ENCODE measurements around the gene ILK.
A peak's percentile ranks its signal among the peaks of the same experiment; 100 is the strongest.

The ILK gene

GRCh38 chr11:6584528-6584927 is 19.0 kb upstream of the ILK start:
- ATAC-seq (replicated peaks) (no peak), DNase-seq (no peak)
- Mint-ChIP-seq H3K4me3 (no peak overlapping the region), H3K27ac (no peak overlapping the region), H3K27me3 (no peaks in the 10 kb centered on the region), H3K36me3 (ENCODE audit: insufficient read depth) (peaks cover 14% of the 10 kb centered on the region), H3K9me3 (peaks cover 2 to 12% of the 10 kb centered on the region in 2 donors), H3K4me1 (ENCODE audit: low read depth in 2 of 2) (peaks cover 0 to 7% of the 10 kb centered on the region in 2 donors)

- H3K4me3 Mint-ChIP-seq, result no peak overlapping the region
- ATAC-seq (replicated peaks) (no peak), DNase-seq (no peak)
- no peaks in the 10 kb centered on the region for H3K27me3 Mint-ChIP-seq
- H3K4me1 Mint-ChIP-seq (ENCODE audit: low read depth in 2 of 2), result peaks cover 0 to 4% of the 10 kb centered on the region in 2 donors
- no peak overlapping the region for H3K27ac Mint-ChIP-seq
- peaks cover 2 to 12% of the 10 kb centered on the region in 2 donors for H3K9me3 Mint-ChIP-seq
- peaks cover 14% of the 10 kb centered on the region for H3K36me3 Mint-ChIP-seq (ENCODE audit: insufficient read depth)
Measured at GRCh38 chr11:6586434-6587359, 16.9 kb upstream of the ILK start.

- peaks cover 17% of the 10 kb centered on the region for H3K36me3 Mint-ChIP-seq (ENCODE audit: insufficient read depth)
- no peak overlapping the region for H3K4me3 Mint-ChIP-seq
- H3K4me1 Mint-ChIP-seq (ENCODE audit: low read depth in 2 of 2), result peaks cover 0 to 4% of the 10 kb centered on the region in 2 donors
- DNase-seq (no peak), ATAC-seq (replicated peaks) (no peak)
- no peaks in the 10 kb centered on the region for H3K27me3 Mint-ChIP-seq
- H3K27ac Mint-ChIP-seq, result no peak overlapping the region
- H3K9me3 Mint-ChIP-seq, result peaks cover 2 to 12% of the 10 kb centered on the region in 2 donors
Measured at GRCh38 chr11:6587360-6587953, 16.1 kb upstream of the ILK start.

- no peak for DNase-seq
- Mint-ChIP-seq H3K27me3 (no peaks in the 10 kb centered on the region), H3K9me3 (peaks cover 2 to 12% of the 10 kb centered on the region in 2 donors), H3K36me3 (ENCODE audit: insufficient read depth) (peaks cover 15% of the 10 kb centered on the region), H3K27ac (no peak overlapping the region), H3K4me1 (ENCODE audit: low read depth in 2 of 2) (peaks cover 0 to 4% of the 10 kb centered on the region in 2 donors), H3K4me3 (no peak overlapping the region)
- no peak for ATAC-seq (replicated peaks)
Measured at GRCh38 chr11:6588018-6588417, 15.6 kb upstream of the ILK start.

GRCh38 chr11:6594142-6594768 is 9.3 kb upstream of the ILK start:
- no peak for DNase-seq
- Mint-ChIP-seq H3K4me1 (ENCODE audit: low read depth in 2 of 2) (peaks cover 20 to 31% of the 10 kb centered on the region in 2 donors), H3K27me3 (no peaks in the 10 kb centered on the region), H3K4me3 (no peak overlapping the region), H3K27ac (peak overlapping the region; percentile 10 to 26), H3K36me3 (ENCODE audit: insufficient read depth) (peaks cover 40% of the 10 kb centered on the region), H3K9me3 (no peaks in the 10 kb centered on the region)
- ATAC-seq (replicated peaks), result no peak

GRCh38 chr11:6596239-6596877 is 7.2 kb upstream of the ILK start:
- DNase-seq (no peak), ATAC-seq (replicated peaks) (no peak)
- H3K4me1 Mint-ChIP-seq (ENCODE audit: low read depth in 2 of 2), result peaks cover 26 to 39% of the 10 kb centered on the region in 2 donors
- no peak overlapping the region for H3K4me3 Mint-ChIP-seq
- H3K27me3 Mint-ChIP-seq, result no peaks in the 10 kb centered on the region
- H3K27ac Mint-ChIP-seq, result peak overlapping the region in 1 of 2 donors; percentile 71
- H3K36me3 Mint-ChIP-seq (ENCODE audit: insufficient read depth), result peaks cover 49% of the 10 kb centered on the region
- H3K9me3 Mint-ChIP-seq, result no peaks in the 10 kb centered on the region

GRCh38 chr11:6598555-6598954 is 5.0 kb upstream of the ILK start:
- ATAC-seq (replicated peaks) (no peak), DNase-seq (no peak)
- Mint-ChIP-seq H3K4me1 (ENCODE audit: low read depth in 2 of 2) (peaks cover 34 to 40% of the 10 kb centered on the region in 2 donors), H3K27ac (peak overlapping the region; percentile 24 to 47), H3K4me3 (no peak overlapping the region), H3K27me3 (no peaks in the 10 kb centered on the region), H3K9me3 (no peaks in the 10 kb centered on the region), H3K36me3 (ENCODE audit: insufficient read depth) (peaks cover 46% of the 10 kb centered on the region)

- ATAC-seq (replicated peaks) (no peak), DNase-seq (no peak)
- no peak overlapping the region for H3K4me3 Mint-ChIP-seq
- peak overlapping the region in 1 of 2 donors; percentile 47 for H3K27ac Mint-ChIP-seq
- no peaks in the 10 kb centered on the region for H3K27me3 Mint-ChIP-seq
- peaks cover 30 to 31% of the 10 kb centered on the region in 2 donors for H3K4me1 Mint-ChIP-seq (ENCODE audit: low read depth in 2 of 2)
- H3K9me3 Mint-ChIP-seq, result no peaks in the 10 kb centered on the region
- peaks cover 41% of the 10 kb centered on the region for H3K36me3 Mint-ChIP-seq (ENCODE audit: insufficient read depth)
Measured at GRCh38 chr11:6599449-6599848, 4.1 kb upstream of the ILK start.

GRCh38 chr11:6599881-6600390 is 3.6 kb upstream of the ILK start:
- H3K27ac Mint-ChIP-seq, result no peak overlapping the region
- H3K27me3 Mint-ChIP-seq, result no peaks in the 10 kb centered on the region
- H3K36me3 Mint-ChIP-seq (ENCODE audit: insufficient read depth), result peaks cover 38% of the 10 kb centered on the region
- ATAC-seq (replicated peaks) (no peak), DNase-seq (no peak)
- peaks cover 28% of the 10 kb centered on the region in 2 donors for H3K4me1 Mint-ChIP-seq (ENCODE audit: low read depth in 2 of 2)
- no peaks in the 10 kb centered on the region for H3K9me3 Mint-ChIP-seq
- no peak overlapping the region for H3K4me3 Mint-ChIP-seq

- Mint-ChIP-seq H3K4me3 (no peak overlapping the region), H3K9me3 (no peaks in the 10 kb centered on the region), H3K36me3 (ENCODE audit: insufficient read depth) (peaks cover 35% of the 10 kb centered on the region), H3K4me1 (ENCODE audit: low read depth in 2 of 2) (peaks cover 29 to 30% of the 10 kb centered on the region in 2 donors), H3K27me3 (no peaks in the 10 kb centered on the region), H3K27ac (no peak overlapping the region)
- DNase-seq (no peak), ATAC-seq (replicated peaks) (no peak)
Measured at GRCh38 chr11:6601041-6601461, 2.5 kb upstream of the ILK start.

GRCh38 chr11:6602096-6602940 is 1.3 kb upstream of the ILK start:
- ATAC-seq (replicated peaks) (no peak), DNase-seq (no peak)
- Mint-ChIP-seq H3K36me3 (ENCODE audit: insufficient read depth) (peaks cover 28% of the 10 kb centered on the region), H3K4me3 (no peak overlapping the region), H3K27me3 (no peaks in the 10 kb centered on the region), H3K4me1 (ENCODE audit: low read depth in 2 of 2) (peaks cover 34 to 37% of the 10 kb centered on the region in 2 donors), H3K27ac (no peak overlapping the region), H3K9me3 (no peaks in the 10 kb centered on the region)

GRCh38 chr11:6604081-6604626 is 580 bp downstream of the ILK start:
- no peak overlapping the region for H3K4me3 Mint-ChIP-seq
- DNase-seq (peak; percentile 47 to 56 (median 47)), ATAC-seq (replicated peaks) (peak; percentile 62)
- no peaks in the 10 kb centered on the region for H3K9me3 Mint-ChIP-seq
- H3K27ac Mint-ChIP-seq, result no peak overlapping the region
- H3K27me3 Mint-ChIP-seq, result no peaks in the 10 kb centered on the region
- H3K36me3 Mint-ChIP-seq (ENCODE audit: insufficient read depth), result peaks cover 17% of the 10 kb centered on the region
- peaks cover 36% of the 10 kb centered on the region in 2 donors for H3K4me1 Mint-ChIP-seq (ENCODE audit: low read depth in 2 of 2)
